B cell (primary cell): ENCODE results near the gene AUTS2. TPM values are rescaled to one million over a fixed set of nuclear protein-coding genes. Genes with fewer than 3 reads are reported as not detected.

Source experiments
- ATAC-seq: fragments of 200-7000 bp; cut with Tn5 transposase; one replicate; pipeline ENCODE4 v1.10.0; 2021; ENCODE audit warnings: low read depth, mild to moderate bottlenecking, moderate number of reproducible peaks, moderate library complexity
- CTCF ChIA-PET: fragments of 350-600 bp; sonication (Branson Sonifier 250); formaldehyde crosslinking; loops from one replicate; lab custom pipeline; 2021; ENCODE audit warnings: antibody characterized with exemption, inconsistent platforms; lab: Charles Lee
- POLR2A ChIA-PET: fragments of 350-600 bp; sonication (Branson Sonifier 250); formaldehyde crosslinking; loops from one replicate; lab custom pipeline; 2021; ENCODE audit warnings: antibody characterized with exemption; lab: Charles Lee
- DNase-seq: peaks from one replicate; pipeline ENCODE4 v3.0.0; 2013
- H2AFZ ChIP-seq: 2 replicates; pipeline ENCODE4 v1.6.1; 2012; ENCODE audit warnings: mild to moderate bottlenecking, low read depth, low read length; ENCODE audit not compliant: insufficient read depth, poor library complexity, severe bottlenecking
- H3K27ac ChIP-seq, 2 donors: 1 replicate in 1 of 2; 2 replicates in 1 of 2; pipeline ENCODE4 v1.5.1; 2012 to 2013; ENCODE audit warnings: low read length in 2 of 2, mild to moderate bottlenecking in 2 of 2, moderate library complexity in 1 of 2
- H3K27me3 ChIP-seq, 4 experiments: fragments of 200-600 bp in 1 of 4; sonication (generic) in 1 of 4; replicated peaks in 1 of 4; 1 replicate in 2 of 4; 2 replicates in 2 of 4; pipeline versions ENCODE4 v1.6.1 to v1.7.0; 2013 to 2016; ENCODE audit warnings: low read length in 3 of 4, mild to moderate bottlenecking in 2 of 4, mixed read lengths in 1 of 4, moderate library complexity in 1 of 4; ENCODE audit not compliant: insufficient read depth in 4 of 4, control insufficient read depth in 3 of 4; ENCODE audit errors: control extremely low read depth in 1 of 4
- H3K36me3 ChIP-seq, 2 experiments: replicated peaks in 1 of 2; 1 replicate in 1 of 2; 2 replicates in 1 of 2; pipeline versions ENCODE4 v1.6.1 to v1.7.1; 2013; ENCODE audit warnings: low read length in 1 of 2; ENCODE audit not compliant: insufficient read depth in 2 of 2, control insufficient read depth in 1 of 2; ENCODE audit errors: control extremely low read depth in 1 of 2, extremely low read depth in 1 of 2
- H3K4me1 ChIP-seq, 2 donors: fragments of 200-600 bp in 1 of 2; sonication (generic) in 1 of 2; 1 replicate in 1 of 2; 2 replicates in 1 of 2; pipeline versions ENCODE4 v1.5.1 to v1.6.1; 2013 to 2017; ENCODE audit warnings: low read length in 2 of 2; ENCODE audit not compliant: control insufficient read depth in 2 of 2, insufficient read depth in 2 of 2
- H3K4me2 ChIP-seq: replicated peaks from 2 replicates; pipeline ENCODE3; 2012; ENCODE audit warnings: mild to moderate bottlenecking, low read depth, low read length; ENCODE audit not compliant: poor library complexity, severe bottlenecking
- H3K4me3 ChIP-seq, 5 experiments: fragments of 200-600 bp in 1 of 5; sonication (generic) in 1 of 5; 1 replicate in 3 of 5; 2 replicates in 2 of 5; pipeline versions ENCODE4 v1.5.1 to v1.7.0; 2011 to 2016; ENCODE audit warnings: low read length in 4 of 5, mild to moderate bottlenecking in 4 of 5, low read depth in 2 of 5, control low read depth in 1 of 5, moderate library complexity in 1 of 5; ENCODE audit not compliant: insufficient read depth in 1 of 5; ENCODE audit errors: control extremely low read depth in 1 of 5, extremely low read depth in 1 of 5
- H3K79me2 ChIP-seq: fragments of 200-600 bp; sonication (generic); one replicate; pipeline ENCODE4 v1.6.0; 2016; ENCODE audit warnings: low read length; ENCODE audit not compliant: control insufficient read depth, insufficient read depth
- H3K9ac ChIP-seq: fragments of 200-600 bp; sonication (generic); 2 replicates; pipeline ENCODE4 v1.6.1; 2017; ENCODE audit warnings: mild to moderate bottlenecking, low read length, moderate library complexity
- H3K9me3 ChIP-seq, 3 donors: one replicate each; pipeline versions ENCODE4 v1.6.1 to v1.7.1; 2013; ENCODE audit warnings: low read length in 2 of 3; ENCODE audit not compliant: control insufficient read depth in 2 of 3, insufficient read depth in 1 of 3; ENCODE audit errors: control extremely low read depth in 1 of 3
- H4K20me1 ChIP-seq: 2 replicates; pipeline ENCODE4 v1.6.0; 2012; ENCODE audit warnings: mild to moderate bottlenecking, low read length; ENCODE audit not compliant: insufficient read depth, control insufficient read depth, poor library complexity, severe bottlenecking
- H3K27ac Mint-ChIP-seq: one replicate; pipeline ENCODE4 v1.8.0; 2021; ENCODE audit warnings: mixed read lengths
- H3K27me3 Mint-ChIP-seq: one replicate; pipeline ENCODE4 v1.8.0; 2021; ENCODE audit warnings: mixed read lengths
- H3K4me1 Mint-ChIP-seq: one replicate; pipeline ENCODE4 v1.8.0; 2021; ENCODE audit warnings: mixed read lengths
- H3K4me3 Mint-ChIP-seq: one replicate; pipeline ENCODE4 v1.8.0; 2021; ENCODE audit warnings: mixed read lengths
- H3K9me3 Mint-ChIP-seq: one replicate; pipeline ENCODE4 v1.8.0; 2022; ENCODE audit warnings: mixed read lengths; ENCODE audit not compliant: insufficient read depth
- EZH2 ChIP-seq: IDR thresholded peaks from 2 replicates; pipeline ENCODE4 v1.6.1; 2012; ENCODE audit warnings: borderline replicate concordance, low read depth, mild to moderate bottlenecking, moderate library complexity, low read length; ENCODE audit not compliant: insufficient read depth, poor library complexity, severe bottlenecking
- WGBS: methylation state at CpG from one replicate; pipeline ENCODE4 v1.1.5; 2013; ENCODE audit warnings: missing lambda C conversion rate; ENCODE audit not compliant: insufficient coverage; 5-methylcytosine and 5-hydroxymethylcytosine counted together
- intact Hi-C: fragments of 100-400 bp; cut with micrococcal nuclease; formaldehyde crosslinking; loops from one replicate; pipeline ENCODE4 v1.10.0; 2022
- polyA plus RNA-seq: library from polyadenylated mRNA; depleted of rRNA; stranded (reverse); fragments of >200 nt; gene quantifications from 2 replicates; pipeline ENCODE4 v1.2.3, GENCODE V29; 2012
- total RNA-seq, 2 donors: library from RNA; stranded (reverse); fragments of 120-200 nt in 1 of 2; gene quantifications; 1 replicate in 1 of 2; 2 replicates in 1 of 2; pipeline versions ENCODE4 v1.2.3 to v1.2.4, GENCODE V29; 2013 to 2022
- TF ChIP-seq, protein P1 (sequence below): fragments of 200-600 bp; IDR thresholded peaks from one replicate; pipeline ENCODE4 v1.8.0; 2022; ENCODE audit warnings: antibody characterized with exemption, mild to moderate bottlenecking

The AUTS2 gene
- total and polyA plus RNA-seq, 2 donors (not counting 1 experiment from before 2014, with no cell fraction given): 22.3 to 35.0 TPM

DNA sequence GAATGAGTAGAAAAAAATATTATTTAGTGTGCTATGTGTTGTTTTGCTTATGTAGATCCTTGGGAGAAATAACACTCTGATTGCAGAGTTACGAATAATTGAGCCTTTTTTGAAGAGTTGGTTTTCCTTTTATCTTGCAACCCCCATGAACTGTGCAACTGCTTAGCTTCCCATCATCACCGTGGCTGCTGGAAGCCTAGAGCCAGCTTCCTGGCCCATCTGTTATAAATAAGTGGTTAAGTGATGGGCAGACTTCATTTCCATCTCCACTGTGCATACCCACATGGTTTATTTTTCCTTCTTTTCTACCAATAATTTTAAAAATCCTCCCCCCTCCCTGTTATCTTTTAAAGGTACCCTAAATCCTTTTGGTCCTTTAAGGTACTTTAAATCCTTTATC lies 978.8 kb downstream of the AUTS2 start:
- Histone ChIP-seq H3K27ac (no peak overlapping the region), H3K4me3 (no peak overlapping the region), H3K9me3 (no peaks in the 10 kb centered on the region), H3K9ac (no peak overlapping the region), H4K20me1 (no peaks in the 10 kb centered on the region), H3K4me1 (no peaks in the 10 kb centered on the region), H3K4me2 (no peak overlapping the region), H3K79me2 (no peaks in the 10 kb centered on the region), H3K27me3 (no peaks in the 10 kb centered on the region), H2AFZ (no peak overlapping the region), H3K36me3 (peaks cover 0 to 2% of the 10 kb centered on the region in 2 experiments)
- TF ChIP-seq EZH2: no peak
- TF ChIP-seq, protein P1, sequence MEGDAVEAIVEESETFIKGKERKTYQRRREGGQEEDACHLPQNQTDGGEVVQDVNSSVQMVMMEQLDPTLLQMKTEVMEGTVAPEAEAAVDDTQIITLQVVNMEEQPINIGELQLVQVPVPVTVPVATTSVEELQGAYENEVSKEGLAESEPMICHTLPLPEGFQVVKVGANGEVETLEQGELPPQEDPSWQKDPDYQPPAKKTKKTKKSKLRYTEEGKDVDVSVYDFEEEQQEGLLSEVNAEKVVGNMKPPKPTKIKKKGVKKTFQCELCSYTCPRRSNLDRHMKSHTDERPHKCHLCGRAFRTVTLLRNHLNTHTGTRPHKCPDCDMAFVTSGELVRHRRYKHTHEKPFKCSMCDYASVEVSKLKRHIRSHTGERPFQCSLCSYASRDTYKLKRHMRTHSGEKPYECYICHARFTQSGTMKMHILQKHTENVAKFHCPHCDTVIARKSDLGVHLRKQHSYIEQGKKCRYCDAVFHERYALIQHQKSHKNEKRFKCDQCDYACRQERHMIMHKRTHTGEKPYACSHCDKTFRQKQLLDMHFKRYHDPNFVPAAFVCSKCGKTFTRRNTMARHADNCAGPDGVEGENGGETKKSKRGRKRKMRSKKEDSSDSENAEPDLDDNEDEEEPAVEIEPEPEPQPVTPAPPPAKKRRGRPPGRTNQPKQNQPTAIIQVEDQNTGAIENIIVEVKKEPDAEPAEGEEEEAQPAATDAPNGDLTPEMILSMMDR: no peak
- CTCF ChIA-PET: no interaction called here
- H3K4me3 Mint-ChIP-seq: no peak overlapping the region
- no peak for DNase-seq
- H3K27ac Mint-ChIP-seq: no peak overlapping the region
- H3K4me1 Mint-ChIP-seq: no peaks in the 10 kb centered on the region
- H3K27me3 Mint-ChIP-seq: no peaks in the 10 kb centered on the region
- H3K9me3 Mint-ChIP-seq: no peaks in the 10 kb centered on the region
- no peak for ATAC-seq
- POLR2A ChIA-PET: no interaction called here
- WGBS: no CpG with 5 or more reads among the region's 2 CpGs
- intact Hi-C loops: no loop called here

DNA sequence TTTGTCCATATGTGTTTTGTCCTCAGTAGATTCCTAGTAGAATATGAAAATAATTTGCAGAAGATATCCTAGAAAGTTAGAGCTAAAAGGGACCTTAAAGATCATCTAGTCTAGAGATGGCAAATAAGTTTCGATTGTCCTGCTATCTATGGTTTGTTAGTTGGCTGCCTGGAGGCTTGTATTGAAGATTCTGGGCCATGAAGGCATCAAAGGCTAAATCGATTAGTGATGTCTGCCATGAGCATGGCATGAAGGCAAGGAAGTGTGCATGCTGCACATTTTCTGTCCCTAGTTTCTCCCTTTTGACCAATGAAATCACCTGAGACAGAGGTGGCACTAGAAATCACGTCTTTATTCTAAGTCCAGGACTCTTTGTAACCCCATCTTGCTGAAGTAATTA lies 979.9 kb downstream of the AUTS2 start:
- no peaks in the 10 kb centered on the region for H4K20me1 ChIP-seq
- H3K4me2 ChIP-seq: no peak overlapping the region
- H2AFZ ChIP-seq: no peak overlapping the region
- no peak overlapping the region for H3K27ac ChIP-seq
- peaks cover 0 to 2% of the 10 kb centered on the region in 2 experiments for H3K36me3 ChIP-seq
- no peaks in the 10 kb centered on the region for H3K79me2 ChIP-seq
- no peak overlapping the region for H3K4me3 Mint-ChIP-seq
- no peaks in the 10 kb centered on the region for H3K27me3 ChIP-seq
- no peaks in the 10 kb centered on the region for H3K27me3 Mint-ChIP-seq
- H3K9me3 ChIP-seq: no peaks in the 10 kb centered on the region
- H3K4me3 ChIP-seq: no peak overlapping the region
- ChIA-PET CTCF (no interaction called here), POLR2A (no interaction called here)
- intact Hi-C loops: no loop called here
- H3K4me1 ChIP-seq: no peaks in the 10 kb centered on the region
- no peaks in the 10 kb centered on the region for H3K9me3 Mint-ChIP-seq
- no peak for DNase-seq
- 60% methylated on average over 1 of the region's 3 CpGs for WGBS
- H3K4me1 Mint-ChIP-seq: no peaks in the 10 kb centered on the region
- no peak overlapping the region for H3K27ac Mint-ChIP-seq
- TF ChIP-seq, protein P1: no peak
- no peak for TF ChIP-seq EZH2
- no peak for ATAC-seq
- H3K9ac ChIP-seq: no peak overlapping the region
